Measurements from ENCODE around the gene RECQL5.

RECQL5 gene

DNA sequence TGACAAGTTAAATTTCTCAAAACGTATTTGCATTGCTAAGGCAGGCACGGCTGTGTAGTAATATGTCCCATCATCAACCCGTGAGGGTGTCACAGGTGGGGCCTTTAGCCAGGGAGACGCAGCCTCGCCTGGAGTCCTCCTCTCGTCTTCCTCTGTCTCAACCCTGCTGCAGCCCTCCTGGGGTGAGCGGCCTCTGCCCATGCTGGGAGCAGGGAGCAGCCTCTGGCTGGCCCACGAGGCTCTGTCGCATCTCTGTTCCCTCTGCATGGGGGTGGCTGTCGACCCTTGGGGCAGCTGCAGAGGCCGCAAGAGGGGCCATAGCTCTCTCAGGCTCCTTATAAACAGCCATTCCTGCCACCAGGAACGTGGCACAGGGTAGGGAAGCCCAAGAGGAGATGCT is 34.5 kb downstream of the RECQL5 start:
- no peak for DNase-seq

GRCh38 chr17:75631353-75631752 is 35.6 kb downstream of the RECQL5 start:
- DNase-seq = no peak

GRCh38 chr17:75630071-75630917 is 36.7 kb downstream of the RECQL5 start:
- no peak for DNase-seq

DNA sequence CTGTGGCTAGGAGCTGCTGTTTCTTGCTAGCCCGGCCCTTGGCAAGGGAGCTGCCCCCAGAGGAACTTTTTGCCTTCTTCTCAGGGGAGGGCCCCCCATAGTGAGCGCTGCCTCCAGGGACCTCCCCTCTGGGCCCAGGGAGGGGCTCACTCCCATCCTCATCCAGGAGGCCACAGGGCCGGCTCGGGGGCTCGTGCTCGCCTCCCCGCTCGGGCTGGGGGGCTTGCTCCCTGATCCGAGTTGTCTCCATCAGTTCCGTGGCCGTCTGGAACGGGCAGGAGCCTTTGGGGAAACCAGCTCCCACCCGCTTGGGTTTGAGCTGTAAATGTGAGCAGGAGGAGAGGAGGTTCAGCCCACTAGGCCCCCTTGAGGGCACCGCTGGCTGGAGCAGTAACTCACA is 37.8 kb downstream of the RECQL5 start:
- DNase-seq = no peak

DNA sequence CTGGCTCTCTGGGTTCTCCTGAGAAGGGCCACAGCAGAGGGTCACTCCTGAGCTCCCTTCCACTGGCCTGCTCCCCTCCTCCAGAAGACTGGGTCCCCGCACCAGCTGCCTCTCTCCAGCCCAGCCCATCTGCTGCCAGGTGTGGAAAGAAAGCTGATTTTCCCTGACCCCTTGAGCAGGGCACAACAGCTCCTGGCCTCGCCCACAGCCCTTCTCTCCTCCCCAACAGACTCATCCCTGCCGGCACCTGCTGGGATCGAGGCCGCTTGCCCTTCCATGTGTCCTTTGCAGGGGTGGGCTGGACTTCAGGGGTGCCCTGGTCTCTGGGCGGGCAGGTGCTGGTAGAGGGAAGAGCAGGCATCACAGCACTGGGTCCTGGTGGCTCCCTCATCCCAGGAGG is 38.5 kb downstream of the RECQL5 start:
- DNase-seq = no peak

- DNase-seq = no peak
Measured at GRCh38 chr17:75627094-75627493, 39.9 kb downstream of the RECQL5 start.

GRCh38 chr17:75626496-75627038 is 40.4 kb downstream of the RECQL5 start:
- no peak for DNase-seq

DNA sequence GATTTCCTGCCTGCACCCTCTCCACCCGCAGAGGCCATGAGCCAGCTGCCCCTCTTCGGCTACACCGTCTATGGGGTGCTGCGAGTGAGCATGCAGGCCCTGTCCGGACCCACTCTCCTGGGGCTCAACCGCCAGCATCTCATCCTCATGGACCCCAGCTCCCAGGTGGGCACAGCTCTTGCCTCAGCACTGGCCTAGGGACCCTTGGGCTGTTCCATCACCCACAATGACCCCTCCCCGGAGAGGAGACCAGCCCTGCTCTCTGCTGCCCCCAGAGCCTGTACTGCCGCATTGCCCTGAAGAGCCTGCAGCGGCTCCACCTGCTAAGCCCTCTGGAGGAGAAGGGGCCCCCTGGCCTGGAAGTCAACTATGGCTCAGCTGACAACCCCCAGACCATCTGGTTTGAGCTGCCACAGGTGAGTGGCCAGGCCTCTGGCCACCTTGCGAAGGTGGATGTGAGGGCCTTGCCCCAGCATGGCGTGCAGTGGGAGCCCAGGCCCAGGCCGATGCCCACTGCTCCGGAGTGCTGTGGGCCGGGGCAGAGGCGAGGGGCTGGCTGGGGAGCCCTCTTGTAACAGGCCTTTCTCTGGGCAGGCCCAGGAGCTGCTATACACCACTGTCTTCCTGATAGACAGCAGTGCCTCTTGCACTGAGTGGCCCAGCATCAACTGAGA is 41.0 kb downstream of the RECQL5 start:
- peak in 1 of 2 experiments; percentile 40 for DNase-seq

- DNase-seq = no peak
Measured at GRCh38 chr17:75624714-75625345, 42.1 kb downstream of the RECQL5 start.

DNA sequence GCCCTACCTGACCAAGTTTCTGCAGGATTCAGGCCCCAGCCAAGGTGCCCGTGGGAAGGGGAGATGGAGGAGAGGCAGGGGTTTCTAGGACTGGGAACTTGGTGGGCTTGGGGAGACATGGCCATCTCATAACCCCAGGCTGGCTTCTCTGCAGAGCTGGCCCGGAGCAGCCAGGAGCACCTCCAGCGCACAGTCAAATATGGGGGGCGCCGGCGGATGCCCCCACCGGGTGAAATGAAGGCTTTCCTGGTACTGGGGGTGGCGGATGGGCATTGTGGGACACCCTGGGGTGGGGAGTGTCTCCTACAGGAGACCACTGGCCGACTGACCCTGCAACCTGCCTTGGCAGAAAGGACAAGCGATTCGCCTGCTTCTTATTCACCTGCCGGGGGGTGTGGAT is 42.9 kb downstream of the RECQL5 start:
- DNase-seq = no peak

GRCh38 chr17:75623386-75623785 is 43.6 kb downstream of the RECQL5 start:
- DNase-seq = no peak

DNA sequence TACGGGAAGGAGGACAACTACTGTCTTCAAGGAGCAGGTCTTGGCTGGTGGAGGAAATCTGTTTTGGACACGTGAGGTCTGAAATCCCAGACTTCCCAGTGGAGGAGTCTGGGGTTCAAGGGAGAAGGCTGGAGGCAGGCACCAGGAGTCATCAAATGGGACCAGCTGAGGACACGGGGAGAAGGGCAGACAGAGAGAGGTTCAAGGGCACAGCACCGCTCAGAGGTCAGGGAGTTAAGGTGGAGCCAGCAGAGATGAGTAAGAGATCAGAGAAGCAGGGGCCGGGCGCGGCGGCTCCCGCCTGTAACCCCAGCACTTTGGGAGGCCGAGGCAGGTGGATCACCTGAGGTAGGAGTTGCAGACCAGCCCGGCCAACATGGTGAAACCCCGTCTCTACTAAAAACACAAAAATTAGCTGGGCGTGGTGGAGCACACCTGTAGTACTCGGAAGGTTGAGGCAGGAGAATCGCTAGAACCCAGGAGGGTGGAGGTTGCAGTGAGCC is 44.1 kb downstream of the RECQL5 start:
- no peak for DNase-seq

DNA sequence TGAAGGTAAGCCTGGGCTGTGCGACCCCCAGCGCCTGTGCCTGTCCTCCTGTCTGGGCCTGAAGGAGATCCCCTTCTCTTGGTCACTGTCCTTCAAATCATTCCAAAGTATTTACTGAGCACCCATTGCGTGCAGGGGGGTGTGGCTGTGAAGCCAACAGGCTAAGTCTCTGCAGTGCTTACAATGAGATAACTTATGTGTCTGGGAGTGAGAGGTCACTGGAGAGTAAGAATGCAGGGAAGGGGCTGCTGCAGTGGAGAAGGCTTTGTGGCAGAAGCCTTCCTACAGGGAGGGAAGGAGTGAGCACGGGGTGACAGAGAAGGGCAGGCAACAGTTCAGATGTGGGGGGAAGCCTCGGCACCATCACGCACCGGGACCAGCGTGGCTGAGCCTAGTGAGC is 44.9 kb downstream of the RECQL5 start:
- no peak for DNase-seq

GRCh38 chr17:75621489-75621888 is 45.5 kb downstream of the RECQL5 start:
- DNase-seq = no peak

- no peak for DNase-seq
Measured at GRCh38 chr17:75619506-75620431, 47.2 kb downstream of the RECQL5 start.

DNA sequence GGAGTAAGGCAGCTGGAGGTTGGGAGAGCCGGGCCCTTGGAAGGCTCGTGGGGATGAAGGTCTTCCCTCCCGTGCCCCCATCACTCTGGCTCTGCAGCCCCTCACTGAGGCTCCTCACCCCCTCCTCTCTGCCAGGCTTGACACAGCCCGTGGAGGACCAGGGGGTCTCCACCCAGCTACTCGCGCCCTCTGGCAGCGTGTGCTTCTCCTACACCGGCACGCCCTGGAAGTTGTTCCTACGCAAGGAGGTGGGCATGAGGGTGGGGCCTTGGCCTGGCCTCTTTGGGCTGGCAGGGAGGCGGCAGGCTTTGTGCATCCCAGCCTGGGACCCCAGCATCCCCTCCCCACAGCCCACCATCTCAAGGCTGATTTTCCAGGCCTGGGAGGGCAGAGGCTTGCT is 49.3 kb downstream of the RECQL5 start:
- no peak for DNase-seq

DNA sequence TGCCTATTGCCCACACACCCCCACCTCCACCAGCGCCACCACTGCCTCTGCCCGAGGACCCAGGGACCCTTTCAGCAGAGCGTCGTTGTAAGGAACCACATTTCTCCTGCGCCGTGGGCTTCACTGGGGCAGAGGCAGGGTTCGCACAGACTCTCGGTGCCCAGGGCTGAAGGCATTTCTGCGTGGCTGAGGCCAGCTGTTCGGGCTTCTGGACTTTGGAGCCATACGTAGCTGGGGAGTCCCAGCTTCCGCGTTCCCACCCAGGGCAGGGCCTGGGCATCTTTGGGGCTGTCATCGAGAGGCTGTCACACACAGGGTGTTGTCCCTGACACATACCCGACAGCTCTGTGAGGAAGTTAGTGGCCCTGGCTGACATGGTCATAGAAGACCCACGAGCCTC is 49.7 kb downstream of the RECQL5 start:
- DNase-seq = no peak

DNA sequence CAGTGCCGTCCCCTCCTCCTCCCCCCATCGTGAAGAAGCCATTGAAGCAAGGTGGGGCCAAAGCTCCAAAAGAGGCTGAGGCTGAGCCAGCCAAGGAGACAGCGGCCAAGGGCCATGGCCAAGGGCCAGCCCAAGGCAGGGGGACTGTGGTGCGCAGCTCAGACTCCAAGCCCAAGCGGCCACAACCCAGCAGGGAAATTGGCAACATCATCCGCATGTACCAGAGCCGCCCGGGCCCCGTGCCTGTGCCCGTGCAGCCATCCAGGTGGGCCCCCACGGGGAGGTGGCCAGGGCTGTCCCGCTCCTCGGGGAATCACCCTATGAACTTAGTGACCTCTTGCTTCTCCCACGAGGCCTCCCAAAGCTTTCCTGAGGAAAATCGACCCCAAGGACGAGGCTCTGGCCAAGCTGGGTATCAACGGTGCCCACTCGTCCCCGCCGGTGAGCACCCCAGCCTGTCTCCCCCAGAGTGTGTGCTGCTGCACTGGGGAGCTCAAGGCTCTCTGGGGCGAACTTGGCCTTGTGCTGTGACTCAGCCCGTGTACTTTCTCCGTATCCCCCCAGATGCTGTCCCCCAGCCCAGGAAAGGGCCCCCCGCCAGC is 50.3 kb downstream of the RECQL5 start:
- no peak for DNase-seq

GRCh38 chr17:75615301-75615700 is 51.7 kb downstream of the RECQL5 start:
- peak in 1 of 2 experiments; percentile 21 for DNase-seq

DNA sequence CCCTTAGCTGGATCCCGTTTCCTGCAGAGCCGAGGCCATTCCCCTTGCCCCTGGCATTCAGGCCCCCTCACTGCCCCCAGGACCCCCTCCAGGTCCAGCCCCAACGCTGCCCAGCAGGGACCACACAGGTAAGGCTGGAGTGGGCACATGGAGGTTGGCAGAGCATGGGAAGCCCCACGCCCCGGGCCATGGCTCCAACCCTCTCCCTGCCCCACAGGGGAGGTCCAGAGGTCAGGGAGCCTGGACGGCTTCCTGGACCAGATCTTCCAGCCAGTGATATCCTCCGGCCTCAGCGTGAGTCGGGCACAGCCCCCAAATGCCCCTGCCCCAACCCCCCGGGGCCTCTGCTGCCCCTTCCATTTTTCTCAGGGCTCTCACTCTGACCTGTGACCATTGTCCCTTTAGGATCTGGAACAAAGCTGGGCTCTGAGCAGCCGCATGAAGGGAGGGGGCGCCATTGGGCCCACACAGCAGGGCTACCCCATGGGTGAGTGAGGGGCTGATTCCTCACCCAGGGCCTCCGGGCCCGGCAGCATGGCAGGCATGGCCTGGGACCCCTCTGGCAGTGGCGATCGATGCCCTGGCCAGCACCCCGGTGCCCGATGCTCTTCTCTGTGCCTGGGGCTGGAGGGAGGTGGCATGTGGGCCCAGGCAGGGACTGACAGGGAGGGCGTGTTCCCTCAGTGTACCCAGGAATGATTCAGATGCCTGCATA is 52.2 kb downstream of the RECQL5 start:
- DNase-seq = no peak

DNA sequence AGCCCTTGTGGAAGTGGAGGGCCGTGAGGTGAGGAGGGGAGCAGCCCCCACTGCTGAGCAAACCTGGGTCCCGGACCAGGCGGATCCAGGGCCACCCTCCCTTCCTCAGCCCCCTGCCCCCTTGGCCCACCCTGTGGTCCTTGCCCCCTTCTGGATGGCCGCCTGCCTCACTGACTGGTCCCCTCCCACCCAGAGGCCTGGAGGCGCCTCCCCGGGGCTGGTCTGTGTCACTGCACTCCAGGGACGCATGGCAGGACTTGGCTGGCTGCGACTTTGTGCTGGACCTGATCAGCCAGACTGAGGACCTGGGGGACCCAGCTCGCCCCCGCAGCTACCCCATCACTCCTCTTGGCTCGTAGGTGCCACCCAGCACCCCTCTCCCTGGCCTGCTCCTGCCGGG is 52.9 kb downstream of the RECQL5 start:
- no peak for DNase-seq

Measured in NCI-H1930 (cell line).